Measurements from ENCODE around the gene VPS26A. TPM values are rescaled to one million over a fixed set of nuclear protein-coding genes. Genes with fewer than 3 reads are reported as not detected.

The VPS26A gene
- total RNA-seq, 1 donor from 2014 or later: 61.6 TPM

- TF ChIP-seq EZH2 (IDR thresholded peaks at IDR 0.05; ENCODE audit: insufficient read depth, low read length) (no peak), CTCF (IDR thresholded peaks at IDR 0.05; ENCODE audit: insufficient read depth, low read depth, low read length) (no peak)
- DNase-seq (ENCODE audit: low read depth) (no peak), FAIRE-seq (no peak)
- Mint-ChIP-seq H3K27ac (ENCODE audit: unreplicated experiment) (peak overlapping the region; percentile 95), H3K9me3 (ENCODE audit: unreplicated experiment) (no peaks in the 10 kb centered on the region), H3K4me3 (ENCODE audit: unreplicated experiment) (no peak overlapping the region), H3K4me1 (ENCODE audit: low read depth, unreplicated experiment) (peaks cover 32% of the 10 kb centered on the region), H3K27me3 (ENCODE audit: low read depth, unreplicated experiment) (no peaks in the 10 kb centered on the region), H3K36me3 (ENCODE audit: low read depth, unreplicated experiment) (no peaks in the 10 kb centered on the region)
- no peak overlapping the region for H3K4me2 ChIP-seq (ENCODE audit: low read length)
- H3K9ac ChIP-seq (ENCODE audit: low read length): no peak overlapping the region
- no peaks in the 10 kb centered on the region for H3K36me3 ChIP-seq (ENCODE audit: insufficient read depth, low read length)
- H2AFZ ChIP-seq (ENCODE audit: low read depth, low read length): no peak overlapping the region
- H3K79me2 ChIP-seq (ENCODE audit: insufficient read depth, low read length): no peaks in the 10 kb centered on the region
- H3K9me3 ChIP-seq (ENCODE audit: insufficient read depth, low read depth, low read length): no peaks in the 10 kb centered on the region
- no peak overlapping the region for H3K4me3 ChIP-seq (ENCODE audit: insufficient read depth, low read depth, low read length)
- H3K4me1 ChIP-seq (ENCODE audit: insufficient read depth, low read length): peaks cover 6% of the 10 kb centered on the region
- H4K20me1 ChIP-seq (ENCODE audit: insufficient read depth, low read length): no peaks in the 10 kb centered on the region
- peaks cover 2% of the 10 kb centered on the region for H3K27me3 ChIP-seq (ENCODE audit: insufficient read depth, low read length)
- H3K27ac ChIP-seq (ENCODE audit: low read depth, low read length): no peak overlapping the region
Measured at GRCh38 chr10:69215405-69216171, 91.6 kb downstream of the VPS26A start.

GRCh38 chr10:69216577-69217118, 92.7 kb downstream of the VPS26A start:
- H3K27ac ChIP-seq (ENCODE audit: low read depth, low read length): peak overlapping the region; percentile 85
- H3K27ac Mint-ChIP-seq (ENCODE audit: unreplicated experiment): peak overlapping the region; percentile 95

More at GRCh38 chr10:69216577-69217118, 92.7 kb downstream of the VPS26A start:
- peaks cover 6% of the 10 kb centered on the region for H3K4me1 ChIP-seq (ENCODE audit: insufficient read depth, low read length)
- H3K27me3 ChIP-seq (ENCODE audit: insufficient read depth, low read length): peaks cover 2% of the 10 kb centered on the region
- no peak for TF ChIP-seq EZH2 (IDR thresholded peaks at IDR 0.05; ENCODE audit: insufficient read depth, low read length)
- no peak for TF ChIP-seq CTCF (IDR thresholded peaks at IDR 0.05; ENCODE audit: insufficient read depth, low read depth, low read length)
- Mint-ChIP-seq H3K36me3 (ENCODE audit: low read depth, unreplicated experiment) (no peaks in the 10 kb centered on the region), H3K4me1 (ENCODE audit: low read depth, unreplicated experiment) (peaks cover 26% of the 10 kb centered on the region), H3K27me3 (ENCODE audit: low read depth, unreplicated experiment) (no peaks in the 10 kb centered on the region), H3K9me3 (ENCODE audit: unreplicated experiment) (no peaks in the 10 kb centered on the region), H3K4me3 (ENCODE audit: unreplicated experiment) (peak overlapping the region; percentile 27)
- DNase-seq (ENCODE audit: low read depth): no peak
- peak overlapping the region; percentile 11 for H3K4me2 ChIP-seq (ENCODE audit: low read length)
- H3K9me3 ChIP-seq (ENCODE audit: insufficient read depth, low read depth, low read length): no peaks in the 10 kb centered on the region
- H3K4me3 ChIP-seq (ENCODE audit: insufficient read depth, low read depth, low read length): no peak overlapping the region
- no peaks in the 10 kb centered on the region for H3K79me2 ChIP-seq (ENCODE audit: insufficient read depth, low read length)
- H3K36me3 ChIP-seq (ENCODE audit: insufficient read depth, low read length): no peaks in the 10 kb centered on the region
- no peaks in the 10 kb centered on the region for H4K20me1 ChIP-seq (ENCODE audit: insufficient read depth, low read length)
- FAIRE-seq: no peak
- H3K9ac ChIP-seq (ENCODE audit: low read length): peak overlapping the region; percentile 46
- H2AFZ ChIP-seq (ENCODE audit: low read depth, low read length): no peak overlapping the region
